Brain microvascular endothelial cell (primary cell): ENCODE data around the gene FNTB.
A peak's percentile ranks its signal among the peaks of the same experiment; 100 is the strongest.

Experiments
- DNase-seq: peaks from one replicate; pipeline ENCODE4 v3.0.0-alpha.2; 2020
- H3K27ac ChIP-seq: fragments of 250-450 bp; sonication (Bioruptor Pico); 2 replicates; pipeline ENCODE4 v1.5.1; 2020; ENCODE audit warnings: mild to moderate bottlenecking, moderate library complexity
- H3K27me3 ChIP-seq: fragments of 250-450 bp; sonication (Bioruptor Pico); replicated peaks from 2 replicates; pipeline ENCODE4 v1.5.1; 2020; ENCODE audit warnings: mild to moderate bottlenecking
- H3K36me3 ChIP-seq: fragments of 250-450 bp; sonication (Bioruptor Pico); replicated peaks from 2 replicates; pipeline ENCODE4 v1.5.1; 2020; ENCODE audit warnings: mild to moderate bottlenecking
- H3K4me3 ChIP-seq: 2 replicates; pipeline ENCODE4 v1.5.1; 2011; ENCODE audit warnings: low read depth, mild to moderate bottlenecking, control low read depth, low read length, moderate library complexity
- CTCF ChIP-seq: IDR thresholded peaks from 2 replicates; pipeline ENCODE4 v1.5.1; 2011; ENCODE audit warnings: low read depth, mild to moderate bottlenecking, moderate library complexity, low read length, control low read depth, inconsistent platforms; ENCODE audit errors: missing control alignments
- in situ Hi-C: cut with HindIII; loops from 2 replicates; pipeline ENCODE4 v1.10.0; 2017; ENCODE audit warnings: low sequenced_read_pairs, low pct_ligation_motif_present

Gene FNTB

DNA sequence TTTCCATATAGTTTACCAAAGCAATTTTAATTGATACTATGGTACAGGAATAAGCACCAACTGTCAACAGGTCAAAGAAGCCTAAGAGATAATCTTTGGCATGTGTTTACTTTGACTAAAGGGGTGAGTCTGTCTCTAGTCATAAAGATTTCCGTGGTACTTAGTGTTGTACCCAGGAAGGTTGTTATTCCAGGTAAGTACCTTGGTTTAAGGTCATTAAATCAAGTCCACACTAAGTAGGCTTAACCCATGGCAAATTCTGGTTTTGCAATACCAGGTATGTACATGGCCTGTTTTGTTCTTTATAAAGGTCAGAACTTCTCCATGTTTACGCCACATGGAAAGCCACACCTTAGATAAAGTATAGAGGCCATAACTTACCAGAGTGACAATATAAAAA lies 105.7 kb downstream of the FNTB start:
- in situ Hi-C loops, result no loop called here
- no peak for DNase-seq
- Histone ChIP-seq H3K27me3 (no peaks in the 10 kb centered on the region), H3K27ac (no peak overlapping the region), H3K36me3 (peaks cover 74% of the 10 kb centered on the region), H3K4me3 (no peak overlapping the region)
- TF ChIP-seq CTCF, result no peak

- peaks cover 42% of the 10 kb centered on the region for H3K36me3 ChIP-seq
Observed at GRCh38 chr14:65095633-65096205, 109.0 kb downstream of the FNTB start.

GRCh38 chr14:65096323-65097089 lies 109.8 kb downstream of the FNTB start:
- Histone ChIP-seq H3K36me3 (peaks cover 35% of the 10 kb centered on the region), H3K27ac (no peak overlapping the region), H3K27me3 (no peaks in the 10 kb centered on the region), H3K4me3 (no peak overlapping the region)
- DNase-seq, result peak; percentile 31
- in situ Hi-C loops, result no loop called here
- no peak for TF ChIP-seq CTCF

More at GRCh38 chr14:65095633-65096205, 109.0 kb downstream of the FNTB start:
- Histone ChIP-seq H3K27ac (no peak overlapping the region), H3K4me3 (no peak overlapping the region), H3K27me3 (no peaks in the 10 kb centered on the region)
- in situ Hi-C loops, result no loop called here
- DNase-seq, result peak; percentile 30
- no peak for TF ChIP-seq CTCF

DNA sequence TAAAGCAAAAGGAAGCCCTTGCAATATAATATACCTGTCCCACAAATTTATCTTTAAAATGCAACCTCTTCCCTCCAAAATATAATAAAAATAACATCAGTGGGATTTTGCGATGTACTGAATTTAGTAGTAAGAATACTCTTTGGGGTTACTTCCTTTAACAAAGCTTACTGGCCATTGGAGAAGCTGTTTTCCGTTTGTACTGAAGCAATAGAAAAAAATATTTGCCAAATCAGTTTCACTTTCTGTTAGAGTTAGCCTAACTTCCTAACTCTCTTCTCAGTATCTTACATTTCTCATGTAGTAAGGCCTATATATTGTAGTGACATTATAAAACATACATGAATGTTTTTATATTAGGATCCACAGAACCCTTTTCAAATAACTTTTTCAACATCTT lies 111.9 kb downstream of the FNTB start:
- H3K27ac ChIP-seq, result no peak overlapping the region
- no peak for DNase-seq
- no peak for TF ChIP-seq CTCF
- in situ Hi-C loops, result no loop called here
- no peaks in the 10 kb centered on the region for H3K27me3 ChIP-seq
- H3K4me3 ChIP-seq, result no peak overlapping the region
- peaks cover 14% of the 10 kb centered on the region for H3K36me3 ChIP-seq

DNA sequence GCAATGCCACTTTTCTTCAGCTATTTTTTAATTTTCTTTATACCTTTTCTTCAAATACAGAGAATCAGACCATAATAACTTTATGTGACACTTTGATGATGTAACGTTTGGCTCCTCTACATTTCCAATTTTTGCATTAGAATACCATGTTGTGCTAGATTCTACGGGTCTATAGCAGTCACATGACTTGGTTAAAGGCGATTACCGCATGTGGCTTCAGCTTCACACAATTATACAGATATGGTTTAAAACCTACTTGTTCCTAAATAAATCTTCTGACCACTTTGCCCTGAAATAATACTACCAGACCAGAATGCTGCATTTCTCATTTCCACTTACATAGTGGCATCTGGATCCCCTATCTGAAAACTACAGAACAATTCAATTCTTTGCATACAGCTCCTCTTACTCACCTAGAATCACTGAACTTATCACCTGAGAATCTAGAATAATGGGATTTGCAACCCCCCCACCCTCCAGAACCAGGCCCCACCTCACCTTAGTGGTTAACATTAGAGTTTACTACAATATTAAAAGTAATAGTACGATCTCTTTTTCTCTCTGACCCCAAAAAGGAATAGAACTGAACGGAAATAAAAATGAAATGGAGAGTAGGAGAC lies 114.3 kb downstream of the FNTB start:
- H3K27me3 ChIP-seq, result no peaks in the 10 kb centered on the region
- TF ChIP-seq CTCF, result no peak
- no peak overlapping the region for H3K27ac ChIP-seq
- in situ Hi-C loops, result no loop called here
- peaks cover 3% of the 10 kb centered on the region for H3K36me3 ChIP-seq
- H3K4me3 ChIP-seq, result peak overlapping the region; percentile 81
- DNase-seq, result no peak
